ENCODE measurements around the gene CAPRIN2.

The CAPRIN2 gene, protein sequence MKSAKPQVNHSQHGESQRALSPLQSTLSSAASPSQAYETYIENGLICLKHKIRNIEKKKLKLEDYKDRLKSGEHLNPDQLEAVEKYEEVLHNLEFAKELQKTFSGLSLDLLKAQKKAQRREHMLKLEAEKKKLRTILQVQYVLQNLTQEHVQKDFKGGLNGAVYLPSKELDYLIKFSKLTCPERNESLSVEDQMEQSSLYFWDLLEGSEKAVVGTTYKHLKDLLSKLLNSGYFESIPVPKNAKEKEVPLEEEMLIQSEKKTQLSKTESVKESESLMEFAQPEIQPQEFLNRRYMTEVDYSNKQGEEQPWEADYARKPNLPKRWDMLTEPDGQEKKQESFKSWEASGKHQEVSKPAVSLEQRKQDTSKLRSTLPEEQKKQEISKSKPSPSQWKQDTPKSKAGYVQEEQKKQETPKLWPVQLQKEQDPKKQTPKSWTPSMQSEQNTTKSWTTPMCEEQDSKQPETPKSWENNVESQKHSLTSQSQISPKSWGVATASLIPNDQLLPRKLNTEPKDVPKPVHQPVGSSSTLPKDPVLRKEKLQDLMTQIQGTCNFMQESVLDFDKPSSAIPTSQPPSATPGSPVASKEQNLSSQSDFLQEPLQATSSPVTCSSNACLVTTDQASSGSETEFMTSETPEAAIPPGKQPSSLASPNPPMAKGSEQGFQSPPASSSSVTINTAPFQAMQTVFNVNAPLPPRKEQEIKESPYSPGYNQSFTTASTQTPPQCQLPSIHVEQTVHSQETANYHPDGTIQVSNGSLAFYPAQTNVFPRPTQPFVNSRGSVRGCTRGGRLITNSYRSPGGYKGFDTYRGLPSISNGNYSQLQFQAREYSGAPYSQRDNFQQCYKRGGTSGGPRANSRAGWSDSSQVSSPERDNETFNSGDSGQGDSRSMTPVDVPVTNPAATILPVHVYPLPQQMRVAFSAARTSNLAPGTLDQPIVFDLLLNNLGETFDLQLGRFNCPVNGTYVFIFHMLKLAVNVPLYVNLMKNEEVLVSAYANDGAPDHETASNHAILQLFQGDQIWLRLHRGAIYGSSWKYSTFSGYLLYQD

DNA sequence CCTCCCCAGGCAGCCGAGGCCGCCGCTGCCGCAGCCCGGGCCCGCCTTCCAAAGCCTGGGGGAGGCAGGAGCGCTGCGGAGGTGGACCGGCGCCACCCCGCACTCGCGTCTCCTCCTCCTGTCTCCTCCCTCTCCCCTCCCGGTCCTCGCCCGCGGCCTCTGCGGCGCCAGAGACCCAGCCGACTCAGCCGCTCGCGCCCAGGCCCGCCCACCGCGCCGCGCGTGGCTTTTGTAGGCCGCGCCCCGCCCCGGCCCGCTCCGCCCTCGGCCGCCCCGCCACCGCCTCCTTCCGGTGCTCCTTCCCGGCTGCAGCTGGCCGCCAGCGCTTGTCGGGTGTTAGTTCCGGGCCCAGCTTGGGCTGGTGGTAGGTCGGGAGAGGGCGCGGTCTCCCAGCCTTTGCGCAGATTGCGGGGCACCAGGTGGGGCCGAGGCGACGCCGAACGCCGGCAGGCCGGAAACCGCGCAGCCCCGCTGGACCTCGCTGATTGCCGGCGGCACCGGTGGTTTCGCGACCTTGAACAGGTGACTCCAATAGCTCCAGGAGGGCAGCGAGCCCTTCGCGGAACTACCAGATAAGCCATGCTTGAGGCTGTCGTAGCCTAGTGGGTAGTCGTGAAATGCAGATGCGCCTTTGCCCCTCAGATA, at the start of gene CAPRIN2:
CAPRIN2 (minus strand) TSS at position 202 of the 645 bp plus-strand sequence. CDS start 1,431 bp downstream, outside the sequence.
- DNase-seq = peak; percentile 95

DNA sequence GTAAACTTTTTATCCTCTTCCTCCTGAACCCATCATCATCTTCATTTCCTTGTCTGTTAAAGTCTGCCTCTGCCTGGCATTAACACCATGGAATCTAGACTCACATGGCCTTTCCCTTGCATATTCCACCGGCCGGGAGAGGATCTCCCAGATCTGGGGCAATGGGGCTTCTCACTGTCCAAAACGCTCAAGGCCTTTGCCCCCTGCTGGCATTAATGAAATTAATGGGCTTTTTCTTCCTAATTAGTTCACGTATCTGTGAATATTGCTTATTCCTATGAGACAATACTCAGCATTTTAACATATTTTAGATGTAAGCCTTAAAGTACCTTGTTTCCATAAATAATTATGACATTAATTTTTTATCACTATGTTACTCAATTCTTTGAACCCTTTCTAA, 42.9 kb upstream of the CAPRIN2 start:
- no peak for DNase-seq

DNA sequence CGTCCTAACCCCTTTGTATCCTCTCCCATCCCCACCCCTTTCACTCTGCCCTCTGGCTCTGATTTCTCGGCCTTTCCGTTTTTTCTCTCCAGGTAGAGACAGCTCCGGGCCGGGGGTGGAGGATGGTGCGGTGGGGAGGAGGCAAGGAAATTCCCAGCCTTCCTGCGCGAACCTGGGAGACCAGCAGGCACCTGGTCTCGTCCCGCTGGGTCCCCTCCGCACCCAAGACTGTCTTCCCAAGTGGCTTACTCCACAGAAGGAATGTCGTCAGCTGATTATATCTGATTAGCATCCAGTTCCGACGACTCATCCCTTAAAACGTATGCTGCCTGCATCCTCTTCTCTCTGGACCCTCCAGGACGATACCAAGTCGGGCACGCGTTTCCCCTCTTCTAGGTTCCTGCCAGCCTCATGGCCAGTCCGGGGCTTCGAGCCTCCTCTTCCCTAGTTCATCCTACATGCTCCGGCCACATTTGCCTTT, 42.2 kb upstream of the CAPRIN2 start:
- DNase-seq = no peak

DNA sequence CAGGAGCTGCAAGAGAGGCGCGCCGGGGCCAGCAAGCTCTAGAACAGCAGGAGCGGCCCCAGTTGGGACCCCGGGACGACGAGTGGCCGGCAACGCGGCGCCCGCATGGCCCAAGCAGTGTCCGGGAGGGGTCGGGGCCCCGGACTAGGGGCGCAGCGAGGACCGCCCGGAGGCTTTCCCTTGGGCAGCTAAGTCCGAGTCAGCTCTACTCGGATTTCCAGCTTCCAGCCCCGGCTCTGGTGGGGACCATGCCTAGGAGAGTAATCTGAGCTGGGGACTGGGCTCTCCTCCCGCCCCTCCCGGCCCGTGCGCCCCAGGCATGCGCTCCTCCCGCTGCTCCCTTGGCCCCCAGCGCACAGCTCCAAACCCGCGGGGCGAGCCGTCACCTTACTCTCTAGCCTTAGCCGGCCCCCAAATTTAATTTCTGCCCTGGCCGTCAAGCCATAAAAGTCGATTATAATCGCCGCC, 41.6 kb upstream of the CAPRIN2 start:
- DNase-seq = no peak

DNA sequence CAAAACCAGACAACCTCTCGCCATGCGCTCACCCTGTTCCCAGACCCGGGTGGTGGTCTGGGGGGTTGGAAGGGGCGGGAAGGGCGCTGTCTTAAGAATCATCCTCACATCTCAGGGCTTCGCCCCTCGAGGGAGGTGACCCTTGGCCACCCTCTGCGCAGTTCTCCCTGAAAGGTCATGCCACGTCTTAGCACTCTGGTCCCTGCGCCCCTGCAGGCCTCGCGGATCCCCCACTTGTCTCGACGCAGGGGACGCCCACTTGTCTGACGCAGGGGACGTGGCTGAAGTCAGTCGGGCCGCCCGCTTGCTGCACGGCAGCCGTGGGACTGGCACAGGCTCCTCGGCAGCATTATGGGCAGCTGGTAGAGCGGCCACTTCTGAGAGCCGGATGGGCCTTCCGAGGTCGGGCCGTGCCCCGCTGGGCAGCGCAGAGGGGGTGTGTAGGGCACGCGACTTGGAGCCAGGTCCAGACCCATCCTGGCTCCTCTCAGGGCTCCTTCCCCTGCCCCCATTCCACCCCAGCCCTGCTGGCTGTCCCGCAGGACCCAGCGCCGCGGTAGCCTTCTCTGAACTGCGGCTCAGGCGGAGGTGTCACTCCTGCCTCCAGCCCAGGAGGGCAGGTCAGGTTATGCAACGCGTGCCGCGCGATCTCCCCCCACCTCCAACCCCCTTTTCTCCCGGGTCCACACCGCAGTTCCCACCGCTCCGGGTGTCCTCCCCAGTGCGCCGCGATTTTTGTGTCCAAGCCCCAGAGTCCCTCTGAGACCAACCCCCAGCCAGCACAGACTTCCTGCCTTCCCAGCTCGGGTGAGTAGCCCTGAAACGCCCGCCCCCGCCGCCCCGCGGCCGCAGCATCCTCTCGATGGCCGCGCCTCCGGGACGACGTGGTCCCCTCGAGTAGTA, 40.9 kb upstream of the CAPRIN2 start:
- peak; percentile 31 for DNase-seq

DNA sequence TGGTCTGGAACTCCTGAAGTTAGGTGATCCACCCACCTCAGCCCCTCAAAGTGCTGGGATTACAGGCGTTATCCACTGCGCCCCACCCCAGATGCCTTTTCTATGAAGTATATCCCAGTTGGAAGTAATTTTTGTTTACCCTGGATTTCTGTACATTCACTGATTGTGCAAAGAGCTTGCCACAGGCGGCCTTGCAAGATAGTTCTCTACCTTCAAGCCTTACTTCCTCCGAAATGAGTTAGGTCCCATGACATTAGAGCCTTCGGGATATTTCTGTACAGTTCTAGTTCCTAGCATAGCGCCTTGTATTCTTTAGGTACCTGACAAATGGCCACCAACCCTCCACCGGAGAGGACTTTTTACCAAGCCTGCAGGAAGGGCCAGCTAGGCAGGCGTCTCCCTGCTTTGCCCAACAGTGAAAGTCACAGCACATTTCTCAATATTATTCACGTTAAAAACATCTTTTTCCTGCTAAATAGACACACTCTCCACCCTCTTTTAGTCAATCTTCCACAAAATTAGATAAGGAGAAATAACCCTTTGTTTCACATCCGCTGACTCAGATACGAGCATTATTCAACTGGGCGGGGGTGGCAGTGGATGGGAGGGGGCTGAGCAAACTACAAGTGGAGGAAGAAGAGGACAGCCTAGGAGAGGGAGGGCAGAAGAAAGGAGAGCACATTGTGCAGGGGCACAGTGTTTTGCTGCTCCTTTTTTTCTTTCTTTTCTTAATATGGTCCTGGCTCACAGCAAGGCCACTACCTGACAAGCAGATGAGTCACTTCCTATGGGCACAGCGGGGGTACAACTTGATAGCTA, 40.0 kb upstream of the CAPRIN2 start:
- no peak for DNase-seq

DNA sequence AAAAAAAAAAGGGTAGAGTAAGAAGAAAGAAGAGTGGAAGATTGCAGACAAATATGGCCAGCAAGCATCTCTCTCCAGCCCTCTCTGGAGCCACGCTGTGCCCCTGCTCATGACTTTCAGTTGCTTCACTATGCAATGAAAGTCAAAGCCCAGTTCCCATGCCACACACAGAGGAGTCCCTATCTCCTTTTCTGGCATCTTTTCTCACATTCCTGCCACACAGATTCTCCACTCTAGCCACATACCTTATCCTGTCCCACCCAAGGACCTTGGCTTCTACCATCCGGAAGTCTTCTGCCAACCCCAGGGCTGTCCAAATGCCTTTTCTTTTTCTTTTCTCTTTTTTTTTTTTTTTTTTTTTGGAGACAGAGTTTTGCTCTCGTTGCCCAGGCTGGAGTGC, 39.3 kb upstream of the CAPRIN2 start:
- no peak for DNase-seq

DNA sequence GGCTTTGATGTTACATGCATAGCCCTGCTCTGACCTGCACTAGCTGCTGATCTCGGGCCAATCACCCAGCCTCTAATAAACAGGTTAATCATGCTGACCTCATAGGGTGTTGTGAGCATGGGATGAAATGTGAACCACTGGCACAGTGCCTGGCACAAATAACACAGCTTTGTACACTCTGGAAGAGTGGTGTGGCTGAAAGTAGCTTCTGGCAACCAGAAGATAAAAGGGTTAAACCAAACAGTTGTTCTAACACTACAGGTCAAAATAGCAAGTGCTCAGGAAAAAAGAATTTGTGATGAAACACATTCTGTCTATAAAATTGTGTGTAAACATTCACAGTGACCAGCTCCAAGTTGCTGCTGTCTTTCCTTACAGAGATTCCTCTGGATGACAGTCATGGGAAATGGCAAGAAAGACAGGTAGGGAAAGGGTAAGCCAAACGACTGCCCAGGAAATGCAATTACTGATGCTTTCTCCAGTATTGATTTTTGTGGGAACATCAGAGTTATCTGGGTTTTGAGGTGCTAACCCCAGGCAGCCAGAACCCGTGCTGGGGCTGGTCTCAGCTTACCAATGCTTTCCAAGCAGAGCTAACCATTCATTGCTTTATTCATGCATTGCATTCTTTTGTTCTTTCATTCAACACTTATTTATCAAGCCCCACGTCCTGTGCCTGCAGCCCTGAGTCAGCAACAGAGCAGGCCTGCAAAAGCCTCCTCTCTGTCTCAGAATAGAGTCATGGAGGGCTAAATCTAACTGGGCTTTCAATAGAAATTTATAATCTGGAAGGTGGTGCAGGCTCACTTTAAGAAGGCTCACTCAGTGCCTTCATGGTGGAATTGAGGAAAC, 38.1 kb upstream of the CAPRIN2 start:
- DNase-seq = no peak

DNA sequence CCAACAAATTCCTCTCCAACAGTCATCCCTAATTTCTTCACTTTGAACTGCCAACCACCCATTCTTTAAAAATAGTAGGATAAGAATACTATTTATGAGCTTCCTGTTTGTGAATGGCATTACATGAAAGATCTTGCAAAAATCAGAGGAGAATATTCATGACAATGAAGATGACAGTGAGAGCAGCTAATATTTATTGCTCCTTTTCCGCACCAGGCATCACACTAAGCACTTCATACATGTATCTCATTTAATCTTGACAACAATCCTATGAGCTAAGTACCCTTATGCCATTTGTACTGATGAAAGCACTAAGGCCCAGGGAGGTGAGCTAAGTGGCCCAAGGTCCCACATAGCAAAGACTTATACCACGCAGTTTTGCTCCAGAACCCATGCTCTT, 37.3 kb upstream of the CAPRIN2 start:
- DNase-seq = no peak

DNA sequence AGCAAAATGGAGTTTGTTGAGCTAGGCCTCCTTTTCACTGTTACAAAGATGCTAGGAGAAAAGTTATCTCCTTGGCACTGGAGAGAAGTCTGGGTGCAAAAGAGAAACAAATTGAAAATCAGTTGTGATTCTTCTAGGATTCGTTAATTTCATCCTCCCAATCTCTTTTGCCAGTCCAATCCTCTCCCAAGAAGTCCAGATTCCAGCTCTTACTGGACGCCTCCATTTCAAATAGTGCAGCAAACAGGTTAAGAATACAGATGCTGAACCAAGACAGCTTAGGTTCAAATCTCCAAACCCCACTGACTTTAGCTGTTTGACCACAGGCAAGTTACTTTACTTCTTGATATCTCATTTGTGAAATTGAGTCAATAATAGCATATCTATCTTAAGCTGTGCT, 34.0 kb upstream of the CAPRIN2 start:
- DNase-seq = no peak

DNA sequence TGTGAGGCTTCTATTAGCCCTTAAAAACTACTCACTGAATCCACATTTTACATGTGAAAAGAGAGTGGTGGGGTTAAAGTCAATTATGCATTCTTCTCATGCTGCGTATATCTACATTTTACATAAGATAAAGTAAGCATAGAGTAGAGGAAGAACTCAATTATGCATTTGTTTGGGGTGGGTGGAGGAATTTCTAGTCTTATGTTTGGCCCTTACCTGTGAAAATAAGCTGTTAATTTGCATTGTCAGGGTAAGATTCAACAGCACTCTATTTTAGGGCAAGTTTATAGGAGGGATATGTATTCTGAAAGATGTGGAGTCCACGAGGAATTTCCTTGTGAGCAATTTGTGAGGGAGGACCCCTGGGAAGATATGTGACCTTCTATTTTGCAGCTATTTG, 30.9 kb upstream of the CAPRIN2 start:
- DNase-seq = no peak

DNA sequence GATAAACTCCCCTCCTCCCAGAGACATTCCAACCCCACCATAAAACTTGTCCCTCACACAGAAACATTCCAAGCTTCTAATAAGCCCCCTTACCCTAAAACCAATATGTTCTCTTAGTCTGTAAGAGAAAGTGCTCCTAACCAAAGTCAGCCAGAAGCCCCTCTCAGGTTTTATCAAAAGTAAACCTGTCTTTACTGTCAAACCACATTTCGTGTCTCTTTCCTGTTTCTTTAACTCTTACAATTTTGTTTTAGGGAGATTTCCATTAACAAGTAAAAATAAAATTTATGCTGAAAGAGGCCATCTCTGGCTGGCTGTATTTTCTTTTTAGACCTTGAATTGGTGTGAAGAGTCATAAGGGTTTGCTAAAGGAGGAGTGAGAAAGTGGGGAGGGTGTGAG, 29.8 kb upstream of the CAPRIN2 start:
- no peak for DNase-seq

DNA sequence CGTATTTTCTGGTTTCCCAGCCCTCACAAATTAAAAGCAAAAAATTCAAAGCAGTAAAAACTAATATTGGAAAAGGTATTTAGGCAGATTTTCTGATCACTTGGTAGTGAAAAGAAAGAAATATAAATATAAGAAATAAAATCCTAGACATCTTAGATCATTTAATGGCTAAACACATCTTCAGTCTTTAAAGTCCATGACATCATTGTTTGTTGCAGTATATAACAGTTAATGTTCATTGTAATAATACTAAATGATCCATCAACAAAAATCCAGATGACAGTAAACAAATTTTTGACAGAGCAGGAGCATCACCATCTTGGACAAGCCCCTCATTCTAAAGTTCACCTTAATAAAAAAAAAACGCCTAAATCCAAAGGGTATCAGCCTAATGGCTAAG, 29.2 kb upstream of the CAPRIN2 start:
- no peak for DNase-seq

DNA sequence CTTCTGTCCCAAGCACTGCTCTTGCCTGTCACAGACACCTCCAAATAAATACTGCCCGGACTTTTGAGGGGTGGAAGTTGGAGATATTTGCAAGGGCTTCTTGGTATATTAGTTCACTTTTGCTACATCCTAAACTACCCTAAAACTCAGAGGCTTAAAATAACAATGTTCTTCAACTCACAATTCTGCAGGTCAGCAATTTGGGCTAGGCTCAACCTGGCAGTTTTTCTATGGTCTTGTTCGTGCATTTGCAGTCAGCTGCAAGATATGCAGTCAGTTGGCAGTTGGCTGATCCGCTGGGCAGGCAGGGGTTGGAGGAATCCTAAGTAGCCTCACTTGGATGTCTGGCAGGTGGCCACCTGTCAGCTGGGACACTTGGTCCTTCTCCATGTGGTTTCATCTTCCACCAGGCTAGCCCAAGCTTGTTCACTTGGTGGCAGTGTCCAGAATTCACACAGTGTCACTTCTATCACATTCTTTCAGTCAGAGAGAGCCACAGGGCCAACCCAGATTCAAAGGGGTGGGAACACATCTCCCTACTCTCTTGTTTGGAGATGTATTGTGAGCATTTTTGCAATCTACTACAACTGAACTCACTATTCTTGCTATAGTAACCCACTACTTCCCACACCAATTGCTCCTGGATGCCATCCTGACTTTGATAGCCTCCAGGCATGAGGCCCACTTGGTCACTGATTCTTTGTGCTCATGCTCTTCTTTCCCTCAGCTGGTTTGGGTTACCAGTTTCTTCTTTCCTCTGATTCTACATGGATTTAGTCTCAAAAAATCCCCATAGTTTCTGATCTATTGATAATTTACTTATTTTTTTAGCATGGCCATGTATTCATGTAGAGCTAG, 27.8 kb upstream of the CAPRIN2 start:
- no peak for DNase-seq

DNA sequence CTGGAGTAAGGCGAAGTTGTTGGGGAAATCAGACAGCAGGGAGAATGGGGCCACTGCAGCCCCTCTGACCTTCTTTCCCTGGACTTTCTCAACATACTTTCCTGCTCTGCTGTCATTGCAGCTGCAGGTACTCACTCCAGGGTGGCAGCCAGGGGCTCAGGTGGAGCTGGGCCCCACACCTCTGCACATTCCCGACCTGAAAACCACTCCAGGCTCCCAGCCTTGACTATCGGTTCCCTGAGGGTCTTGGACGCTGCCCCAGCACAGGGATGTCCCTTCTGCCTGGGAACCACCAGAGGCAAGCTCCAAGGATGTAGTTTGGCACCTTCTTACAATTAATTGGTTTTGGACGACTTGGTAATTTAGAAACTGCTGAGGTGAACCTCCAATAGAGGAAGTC, 24.8 kb upstream of the CAPRIN2 start:
- DNase-seq = no peak

DNA sequence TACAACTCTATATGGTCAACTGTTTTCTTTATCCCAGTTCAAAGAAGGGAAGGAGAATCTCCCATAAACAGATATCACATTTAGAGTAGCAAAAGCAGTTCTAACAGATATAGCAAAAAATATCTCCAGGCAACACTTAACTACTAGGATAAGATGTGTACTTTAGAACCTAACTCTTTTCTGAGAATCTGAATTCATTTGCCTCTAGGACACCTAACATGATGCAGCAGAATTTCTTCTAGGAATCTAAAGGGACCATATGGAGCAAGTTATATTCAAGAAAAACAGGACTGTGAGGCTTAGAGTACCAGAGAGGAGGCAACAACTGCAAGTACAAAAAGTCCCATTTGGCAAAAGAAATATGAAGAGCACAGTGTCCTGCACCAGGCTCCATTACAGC, 24.4 kb upstream of the CAPRIN2 start:
- DNase-seq = no peak

DNA sequence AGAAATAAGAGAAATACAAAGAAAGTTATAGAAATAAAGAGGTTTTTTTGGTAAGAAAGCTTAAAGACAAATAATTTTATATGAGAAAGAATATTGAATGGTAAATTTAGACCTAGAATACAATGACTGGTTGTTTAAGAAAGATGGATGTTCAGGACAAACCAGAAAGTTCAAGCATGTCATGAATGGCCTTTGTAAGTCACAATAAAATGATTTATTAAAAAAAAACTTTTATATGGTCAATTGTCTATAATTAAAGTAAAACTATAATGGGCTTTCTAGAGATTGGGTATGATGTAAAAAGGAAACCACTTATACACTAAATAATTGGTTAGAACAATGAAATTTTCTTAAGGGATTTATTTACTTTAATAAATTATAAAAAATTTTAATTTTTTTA, 19.8 kb upstream of the CAPRIN2 start:
- DNase-seq = no peak

DNA sequence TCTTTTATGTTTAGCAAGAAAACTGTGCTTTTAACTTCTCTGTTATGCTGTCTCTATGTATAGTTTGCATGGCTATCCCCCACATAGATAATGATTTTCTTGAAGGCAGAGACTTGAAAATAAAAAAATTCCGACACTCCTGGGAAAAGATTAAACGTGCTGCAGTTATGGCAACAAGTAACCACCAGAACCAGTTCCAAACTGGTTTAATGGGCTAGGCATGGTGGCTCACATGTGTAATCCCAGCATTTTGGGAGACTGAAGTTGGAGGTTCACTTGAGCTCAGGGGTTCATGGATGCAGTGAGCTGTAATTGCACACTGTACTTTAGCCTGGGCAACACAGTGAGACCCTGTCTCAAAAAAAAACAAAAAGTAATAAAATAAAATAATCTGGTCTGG, 15.1 kb upstream of the CAPRIN2 start:
- no peak for DNase-seq

DNA sequence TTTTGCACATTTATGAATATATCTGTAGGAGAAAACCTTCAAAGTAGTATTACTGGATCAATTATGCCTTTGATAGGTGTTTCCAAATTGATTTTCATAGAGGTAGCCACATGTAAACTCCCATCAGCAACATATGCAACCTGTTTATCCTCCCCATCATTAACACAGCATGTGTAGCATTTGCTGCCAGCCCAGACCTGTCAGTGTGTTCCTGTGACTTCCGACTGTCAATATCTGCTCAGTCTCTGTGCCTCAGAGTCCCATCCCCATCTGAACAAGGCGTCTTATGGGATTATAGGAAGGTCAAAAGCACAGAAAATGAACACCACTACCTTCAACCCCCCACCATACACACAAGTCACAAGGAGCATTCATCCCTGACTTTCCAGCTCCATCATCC, 9.5 kb upstream of the CAPRIN2 start:
- DNase-seq = no peak
